NOMO-1 (cell line): ENCODE data around the gene CCDC186.

Experiments used
- DNase-seq, 2 experiments: peaks; one replicate each; lab custom pipeline; 2025; ENCODE audit not compliant: unreplicated experiment in 2 of 2; lab: John Stamatoyannopoulos, UW

The CCDC186 gene

GRCh38 chr10:114173921-114174694 is at the start of gene CCDC186:
CCDC186 (minus strand) TSS chr10:114174203; CDS start chr10:114163268, 10,935 bp downstream.
- DNase-seq, result peak; percentile 91 to 95

- DNase-seq, result no peak
Observed at GRCh38 chr10:114223066-114223465, 49.1 kb upstream of the CCDC186 start.

DNA sequence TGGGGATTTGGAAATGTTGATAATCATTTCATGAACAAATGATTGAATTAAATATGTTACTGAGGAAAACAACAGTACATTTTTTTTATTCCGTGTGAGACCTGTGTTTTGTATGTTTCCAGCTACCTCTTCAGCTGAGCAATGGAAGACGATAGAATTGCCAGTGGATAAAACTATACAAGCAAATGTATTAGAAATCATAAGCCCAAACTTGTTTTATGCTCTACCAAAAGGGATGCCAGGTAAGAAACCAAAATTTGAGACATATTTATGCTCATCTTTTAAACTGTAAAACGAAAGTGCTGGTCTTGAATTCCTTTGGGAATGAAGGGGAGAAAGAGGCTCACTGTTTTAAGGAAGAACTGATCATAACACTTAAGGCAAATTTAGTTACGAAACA is 47.2 kb upstream of the CCDC186 start:
- DNase-seq, result no peak

GRCh38 chr10:114220281-114220680 is 46.3 kb upstream of the CCDC186 start:
- no peak for DNase-seq

- no peak for DNase-seq
Observed at GRCh38 chr10:114215033-114215432, 41.0 kb upstream of the CCDC186 start.

DNA sequence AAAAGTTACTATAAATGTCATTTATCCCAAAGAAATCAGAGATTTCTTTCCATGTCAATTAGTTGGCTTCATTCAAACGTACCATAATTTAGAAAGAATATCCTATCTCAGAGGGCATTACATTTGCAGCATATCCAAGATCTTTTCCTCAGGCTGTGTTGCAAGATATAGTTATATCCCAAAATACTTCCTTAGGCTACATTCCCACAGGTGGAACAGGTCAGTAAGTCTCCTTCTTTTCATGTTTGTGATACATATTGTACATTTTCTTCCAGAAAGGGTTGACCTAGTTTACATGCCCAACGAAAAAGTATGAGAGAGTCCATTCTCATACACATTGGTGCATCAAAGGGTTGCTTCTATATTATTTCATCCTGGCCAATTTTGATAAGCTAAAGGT is 38.1 kb upstream of the CCDC186 start:
- no peak for DNase-seq

DNA sequence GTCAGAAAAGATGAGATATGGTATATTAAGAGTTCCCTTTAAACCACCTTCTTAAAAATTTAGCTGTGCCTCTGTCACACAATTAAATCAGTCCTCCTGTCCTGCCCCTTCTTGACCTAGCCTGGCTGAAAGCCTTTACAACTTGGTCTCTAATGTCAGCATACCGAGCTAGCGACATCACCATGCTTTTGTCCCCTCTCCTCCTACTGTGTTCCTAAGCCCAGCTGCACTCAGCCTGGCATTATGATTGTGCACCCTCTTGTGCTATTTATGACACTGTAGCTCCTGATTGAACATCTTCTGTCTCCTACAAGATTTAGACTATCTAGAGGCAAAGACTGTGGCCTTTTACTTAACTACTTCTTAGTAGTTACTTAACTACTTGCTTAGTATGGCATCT is 34.3 kb upstream of the CCDC186 start:
- DNase-seq, result no peak

- DNase-seq, result no peak
Observed at GRCh38 chr10:114207349-114207748, 33.3 kb upstream of the CCDC186 start.

DNA sequence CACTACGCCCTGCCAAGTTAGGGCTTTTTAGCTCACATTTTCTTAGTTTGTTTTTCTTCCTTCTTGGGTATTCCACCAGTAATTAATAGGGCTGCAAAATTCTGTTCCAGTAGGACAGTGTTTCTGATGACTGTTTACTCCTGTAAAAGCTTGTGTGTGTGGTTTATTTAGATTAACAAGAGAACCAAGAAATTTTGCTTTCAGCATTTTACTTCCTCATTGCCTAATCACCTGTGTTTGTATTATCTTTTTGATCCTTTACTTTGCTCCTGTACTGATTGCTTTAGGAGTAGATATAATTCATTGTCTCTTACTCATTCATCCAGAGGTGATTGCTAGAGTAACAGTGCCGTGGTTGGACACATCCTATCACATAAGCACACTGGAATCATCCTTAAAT is 32.9 kb upstream of the CCDC186 start:
- DNase-seq, result no peak

DNA sequence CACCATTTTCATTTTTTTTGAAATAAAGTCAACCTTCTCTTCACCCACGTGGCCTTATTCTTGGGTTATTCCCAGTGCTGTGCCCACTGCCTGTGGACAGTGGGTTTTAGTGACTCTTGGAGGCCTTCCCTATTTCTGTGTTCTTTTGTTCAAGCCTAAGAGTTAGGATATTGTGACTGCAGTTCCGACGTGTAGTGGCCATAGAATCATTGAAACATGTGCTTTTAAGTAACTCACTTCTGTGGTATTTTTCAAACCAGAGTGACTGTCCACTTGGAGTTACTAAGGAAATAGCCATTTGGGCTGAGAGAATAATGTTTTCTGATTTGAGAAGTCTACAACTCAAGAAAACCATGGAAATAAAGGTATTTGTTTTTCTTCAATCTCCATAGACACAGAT is 28.8 kb upstream of the CCDC186 start:
- DNase-seq, result no peak

GRCh38 chr10:114199239-114199638 is 25.2 kb upstream of the CCDC186 start:
- no peak for DNase-seq

DNA sequence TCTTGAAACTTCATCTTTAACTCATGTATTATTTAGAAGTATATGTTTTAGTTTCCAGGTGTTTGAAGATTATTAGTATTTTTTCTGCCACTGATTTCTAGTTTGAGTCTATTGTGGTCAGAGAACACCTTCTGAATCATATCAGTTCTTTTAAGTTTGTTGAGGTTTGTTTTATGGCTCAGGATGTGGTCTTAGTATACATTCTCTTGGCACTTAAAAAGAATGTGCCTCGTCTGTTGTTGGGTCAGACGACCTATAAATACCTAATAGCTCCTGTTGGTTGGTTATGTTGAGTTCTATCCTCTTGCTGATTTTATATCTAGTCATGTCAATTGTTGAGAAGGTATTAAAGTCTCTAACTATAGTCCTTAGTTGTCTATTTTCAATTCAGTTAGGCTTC is 21.1 kb upstream of the CCDC186 start:
- no peak for DNase-seq

DNA sequence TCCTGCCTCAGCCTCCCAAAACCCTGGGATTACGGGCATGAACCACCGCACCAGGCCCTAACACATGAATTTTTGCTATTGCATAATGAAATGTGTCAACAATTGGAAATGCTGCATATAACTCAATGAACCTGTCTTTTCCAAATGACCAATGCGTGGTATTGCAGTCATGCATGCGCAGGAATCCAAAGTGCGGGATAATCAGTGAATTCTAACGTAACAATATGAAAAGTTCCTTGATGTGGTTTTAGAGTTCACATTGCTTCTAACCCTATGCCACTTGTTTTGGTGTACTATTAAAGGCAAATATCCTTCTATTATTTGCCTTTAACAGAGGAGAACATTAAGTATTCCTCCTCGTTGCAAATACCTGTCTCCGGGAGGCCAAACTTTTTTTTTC is 15.7 kb upstream of the CCDC186 start:
- no peak for DNase-seq

GRCh38 chr10:114188900-114189299 is 14.9 kb upstream of the CCDC186 start:
- DNase-seq, result no peak

- DNase-seq, result no peak
Observed at GRCh38 chr10:114188001-114188400, 14.0 kb upstream of the CCDC186 start.

- no peak for DNase-seq
Observed at GRCh38 chr10:114184276-114184675, 10.3 kb upstream of the CCDC186 start.

DNA sequence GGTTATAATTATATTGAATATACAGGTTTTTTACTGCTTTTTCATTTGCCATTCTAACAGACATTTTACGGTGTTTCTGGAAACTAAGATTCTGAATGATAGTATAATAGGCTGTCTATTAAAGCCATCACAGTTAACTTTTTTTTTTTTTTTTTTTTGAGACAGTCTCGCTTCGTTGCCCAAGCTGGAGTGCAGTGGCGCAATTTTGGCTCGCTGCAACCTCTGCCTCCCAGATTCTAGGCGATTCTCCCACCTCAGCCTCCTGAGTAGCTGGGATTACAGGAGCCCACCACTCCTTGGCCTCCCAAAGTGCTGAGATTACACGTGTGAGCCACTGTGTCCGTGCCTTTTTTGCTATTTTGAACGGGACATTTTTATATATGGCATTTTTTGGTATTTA is 9.6 kb upstream of the CCDC186 start:
- no peak for DNase-seq

DNA sequence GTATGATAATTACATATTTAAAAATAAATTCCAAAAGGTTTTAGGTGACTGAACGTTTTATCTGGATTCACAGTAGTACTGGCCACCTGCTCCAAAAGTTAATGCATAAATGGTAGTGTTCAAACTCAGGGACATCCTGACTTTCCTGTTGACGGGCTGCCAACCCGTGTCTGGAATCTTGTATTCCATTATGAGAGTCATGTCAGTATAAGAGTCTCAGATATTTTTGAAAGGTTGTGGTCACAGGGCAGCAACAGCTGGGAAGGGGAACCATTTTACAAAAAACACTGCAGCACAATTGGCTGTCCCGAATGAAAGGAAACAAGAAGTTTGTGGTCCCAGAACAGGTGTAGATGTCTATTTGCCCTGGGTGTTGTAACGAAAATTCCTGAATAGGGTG is 8.0 kb upstream of the CCDC186 start:
- no peak for DNase-seq

DNA sequence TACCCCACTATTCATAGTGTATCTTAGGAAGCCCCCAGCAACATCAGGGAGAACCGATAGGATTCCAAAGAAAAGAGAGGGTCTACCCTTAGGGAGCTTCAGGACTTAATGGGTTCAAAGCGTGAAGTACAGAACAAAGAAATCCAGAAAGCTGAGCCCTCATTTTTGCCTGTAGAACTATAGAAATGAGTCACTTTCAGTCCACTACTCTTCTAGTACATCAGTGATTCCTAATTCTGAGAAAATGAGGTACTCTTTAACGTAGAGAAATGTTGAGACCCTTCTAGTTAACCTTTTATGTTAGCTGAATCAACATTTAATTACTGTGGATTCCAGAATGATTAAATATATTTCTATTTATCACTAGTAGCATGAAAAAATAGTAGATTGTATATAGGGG is 6.9 kb upstream of the CCDC186 start:
- no peak for DNase-seq

DNA sequence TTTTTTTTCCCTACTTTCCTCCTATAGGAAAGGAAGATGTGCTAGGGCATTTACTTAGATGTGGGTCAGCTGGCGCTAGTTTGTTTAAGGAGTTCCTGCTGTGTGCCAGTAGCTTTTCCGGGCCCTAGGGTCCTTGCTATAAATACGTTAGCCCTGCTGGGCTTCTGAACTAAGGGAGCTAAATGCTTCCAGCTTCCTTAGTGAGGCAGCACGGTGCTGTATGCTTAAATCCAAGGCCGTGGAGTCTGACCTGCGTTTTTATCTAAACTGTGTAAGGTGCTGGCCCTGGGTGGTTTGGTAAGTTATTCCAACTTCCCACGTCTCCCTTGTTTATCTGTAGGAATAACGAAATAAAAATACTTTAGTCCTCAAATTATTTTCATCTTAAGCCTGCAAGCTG is 5.7 kb upstream of the CCDC186 start:
- DNase-seq, result no peak

- no peak for DNase-seq
Observed at GRCh38 chr10:114179148-114179547, 5.1 kb upstream of the CCDC186 start, which contains the start of gene TDRD1. TDRD1 (plus strand) TSS chr10:114179353; CDS start chr10:114187832, 8,479 bp downstream.

GRCh38 chr10:114176511-114176910 is 2.5 kb upstream of the CCDC186 start:
- DNase-seq, result no peak

GRCh38 chr10:114175667-114176066 is 1.7 kb upstream of the CCDC186 start:
- DNase-seq, result no peak
